ENCODE results near the gene RNU5D-1. TPM values are rescaled to one million over a fixed set of nuclear protein-coding genes. Genes with fewer than 3 reads are reported as not detected.

The RNU5D-1 gene
- total and polyA plus RNA-seq, 2 of the 13 experiments (the other 11 are each of a cell fraction or from before 2014, with no cell fraction given): 165 TPM; not detected in 1

GRCh38 chr1:44775078-44775929 is 44.3 kb upstream of the RNU5D-1 start, which contains the start of gene RPS8 (continued):
- TF ChIP-seq GPN1 (CRISPR knock-in tag; IDR thresholded peaks at IDR 0.05; ENCODE audit: borderline replicate concordance) (peak; percentile 78; the same call in 1 of the 2 replicates), HMG20B (CRISPR knock-in tag; conservative IDR thresholded peaks at IDR 0.05) (no peak; the same call in 1 of the 2 replicates), CBX2 (IDR thresholded peaks at IDR 0.05; ENCODE audit: low read depth, low read length) (no peak), CBX2 (CRISPR knock-in tag; IDR thresholded peaks at IDR 0.05; ENCODE audit: low read depth) (no peak), SALL1 (CRISPR knock-in tag; IDR thresholded peaks at IDR 0.05) (peak; percentile 76), ZNF580 (CRISPR knock-in tag; IDR thresholded peaks at IDR 0.05; ENCODE audit: borderline replicate concordance, low read depth) (0 out of 2 replicates have a peak, but pooled peaks have one; percentile 39), THAP11 (CRISPR knock-in tag; IDR thresholded peaks at IDR 0.05) (peak; percentile 93), ZNF234 (CRISPR knock-in tag; conservative IDR thresholded peaks at IDR 0.05) (peak; percentile 88), HOXA5 (CRISPR knock-in tag; IDR thresholded peaks at IDR 0.05) (peak; percentile 68; the same call in 1 of the 2 replicates), ZNF678 (CRISPR knock-in tag; IDR thresholded peaks at IDR 0.05) (peak; percentile 50; the same call in 1 of the 2 replicates), ZNF749 (CRISPR knock-in tag; IDR thresholded peaks at IDR 0.05; ENCODE audit: borderline replicate concordance) (peak; percentile 83; the same call in 1 of the 2 replicates), GTF3A (CRISPR knock-in tag; conservative IDR thresholded peaks at IDR 0.05) (peak; percentile 93; the same call in 1 of the 2 replicates), U2AF2 (IDR thresholded peaks at IDR 0.05; ENCODE audit: low read depth, low read length) (0 out of 2 replicates have a peak, but pooled peaks have one; percentile 73)
- TF ChIP-seq, protein P1, sequence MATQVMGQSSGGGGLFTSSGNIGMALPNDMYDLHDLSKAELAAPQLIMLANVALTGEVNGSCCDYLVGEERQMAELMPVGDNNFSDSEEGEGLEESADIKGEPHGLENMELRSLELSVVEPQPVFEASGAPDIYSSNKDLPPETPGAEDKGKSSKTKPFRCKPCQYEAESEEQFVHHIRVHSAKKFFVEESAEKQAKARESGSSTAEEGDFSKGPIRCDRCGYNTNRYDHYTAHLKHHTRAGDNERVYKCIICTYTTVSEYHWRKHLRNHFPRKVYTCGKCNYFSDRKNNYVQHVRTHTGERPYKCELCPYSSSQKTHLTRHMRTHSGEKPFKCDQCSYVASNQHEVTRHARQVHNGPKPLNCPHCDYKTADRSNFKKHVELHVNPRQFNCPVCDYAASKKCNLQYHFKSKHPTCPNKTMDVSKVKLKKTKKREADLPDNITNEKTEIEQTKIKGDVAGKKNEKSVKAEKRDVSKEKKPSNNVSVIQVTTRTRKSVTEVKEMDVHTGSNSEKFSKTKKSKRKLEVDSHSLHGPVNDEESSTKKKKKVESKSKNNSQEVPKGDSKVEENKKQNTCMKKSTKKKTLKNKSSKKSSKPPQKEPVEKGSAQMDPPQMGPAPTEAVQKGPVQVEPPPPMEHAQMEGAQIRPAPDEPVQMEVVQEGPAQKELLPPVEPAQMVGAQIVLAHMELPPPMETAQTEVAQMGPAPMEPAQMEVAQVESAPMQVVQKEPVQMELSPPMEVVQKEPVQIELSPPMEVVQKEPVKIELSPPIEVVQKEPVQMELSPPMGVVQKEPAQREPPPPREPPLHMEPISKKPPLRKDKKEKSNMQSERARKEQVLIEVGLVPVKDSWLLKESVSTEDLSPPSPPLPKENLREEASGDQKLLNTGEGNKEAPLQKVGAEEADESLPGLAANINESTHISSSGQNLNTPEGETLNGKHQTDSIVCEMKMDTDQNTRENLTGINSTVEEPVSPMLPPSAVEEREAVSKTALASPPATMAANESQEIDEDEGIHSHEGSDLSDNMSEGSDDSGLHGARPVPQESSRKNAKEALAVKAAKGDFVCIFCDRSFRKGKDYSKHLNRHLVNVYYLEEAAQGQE (IDR thresholded peaks at IDR 0.05; ENCODE audit: borderline replicate concordance in 1 of 2, low read depth in 1 of 2, low read length in 2 of 2): peak in 1 of 2 experiments; percentile 69; a peak in 1 of 4 replicates
- TF ChIP-seq, protein P2, sequence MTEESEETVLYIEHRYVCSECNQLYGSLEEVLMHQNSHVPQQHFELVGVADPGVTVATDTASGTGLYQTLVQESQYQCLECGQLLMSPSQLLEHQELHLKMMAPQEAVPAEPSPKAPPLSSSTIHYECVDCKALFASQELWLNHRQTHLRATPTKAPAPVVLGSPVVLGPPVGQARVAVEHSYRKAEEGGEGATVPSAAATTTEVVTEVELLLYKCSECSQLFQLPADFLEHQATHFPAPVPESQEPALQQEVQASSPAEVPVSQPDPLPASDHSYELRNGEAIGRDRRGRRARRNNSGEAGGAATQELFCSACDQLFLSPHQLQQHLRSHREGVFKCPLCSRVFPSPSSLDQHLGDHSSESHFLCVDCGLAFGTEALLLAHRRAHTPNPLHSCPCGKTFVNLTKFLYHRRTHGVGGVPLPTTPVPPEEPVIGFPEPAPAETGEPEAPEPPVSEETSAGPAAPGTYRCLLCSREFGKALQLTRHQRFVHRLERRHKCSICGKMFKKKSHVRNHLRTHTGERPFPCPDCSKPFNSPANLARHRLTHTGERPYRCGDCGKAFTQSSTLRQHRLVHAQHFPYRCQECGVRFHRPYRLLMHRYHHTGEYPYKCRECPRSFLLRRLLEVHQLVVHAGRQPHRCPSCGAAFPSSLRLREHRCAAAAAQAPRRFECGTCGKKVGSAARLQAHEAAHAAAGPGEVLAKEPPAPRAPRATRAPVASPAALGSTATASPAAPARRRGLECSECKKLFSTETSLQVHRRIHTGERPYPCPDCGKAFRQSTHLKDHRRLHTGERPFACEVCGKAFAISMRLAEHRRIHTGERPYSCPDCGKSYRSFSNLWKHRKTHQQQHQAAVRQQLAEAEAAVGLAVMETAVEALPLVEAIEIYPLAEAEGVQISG (CRISPR knock-in tag; IDR thresholded peaks at IDR 0.05): peak; percentile 92
- TF ChIP-seq, protein P3, sequence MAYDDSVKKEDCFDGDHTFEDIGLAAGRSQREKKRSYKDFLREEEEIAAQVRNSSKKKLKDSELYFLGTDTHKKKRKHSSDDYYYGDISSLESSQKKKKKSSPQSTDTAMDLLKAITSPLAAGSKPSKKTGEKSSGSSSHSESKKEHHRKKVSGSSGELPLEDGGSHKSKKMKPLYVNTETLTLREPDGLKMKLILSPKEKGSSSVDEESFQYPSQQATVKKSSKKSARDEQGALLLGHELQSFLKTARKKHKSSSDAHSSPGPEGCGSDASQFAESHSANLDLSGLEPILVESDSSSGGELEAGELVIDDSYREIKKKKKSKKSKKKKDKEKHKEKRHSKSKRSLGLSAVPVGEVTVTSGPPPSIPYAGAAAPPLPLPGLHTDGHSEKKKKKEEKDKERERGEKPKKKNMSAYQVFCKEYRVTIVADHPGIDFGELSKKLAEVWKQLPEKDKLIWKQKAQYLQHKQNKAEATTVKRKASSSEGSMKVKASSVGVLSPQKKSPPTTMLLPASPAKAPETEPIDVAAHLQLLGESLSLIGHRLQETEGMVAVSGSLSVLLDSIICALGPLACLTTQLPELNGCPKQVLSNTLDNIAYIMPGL (CRISPR knock-in tag; IDR thresholded peaks at IDR 0.05; ENCODE audit: borderline replicate concordance in 1 of 2, low read depth in 1 of 2): peak; percentile 60 to 93; a peak in 3 of 4 replicates
- TF ChIP-seq, protein P4, sequence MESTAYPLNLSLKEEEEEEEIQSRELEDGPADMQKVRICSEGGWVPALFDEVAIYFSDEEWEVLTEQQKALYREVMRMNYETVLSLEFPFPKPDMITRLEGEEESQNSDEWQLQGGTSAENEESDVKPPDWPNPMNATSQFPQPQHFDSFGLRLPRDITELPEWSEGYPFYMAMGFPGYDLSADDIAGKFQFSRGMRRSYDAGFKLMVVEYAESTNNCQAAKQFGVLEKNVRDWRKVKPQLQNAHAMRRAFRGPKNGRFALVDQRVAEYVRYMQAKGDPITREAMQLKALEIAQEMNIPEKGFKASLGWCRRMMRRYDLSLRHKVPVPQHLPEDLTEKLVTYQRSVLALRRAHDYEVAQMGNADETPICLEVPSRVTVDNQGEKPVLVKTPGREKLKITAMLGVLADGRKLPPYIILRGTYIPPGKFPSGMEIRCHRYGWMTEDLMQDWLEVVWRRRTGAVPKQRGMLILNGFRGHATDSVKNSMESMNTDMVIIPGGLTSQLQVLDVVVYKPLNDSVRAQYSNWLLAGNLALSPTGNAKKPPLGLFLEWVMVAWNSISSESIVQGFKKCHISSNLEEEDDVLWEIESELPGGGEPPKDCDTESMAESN (CRISPR knock-in tag; conservative IDR thresholded peaks at IDR 0.05): no peak

Data from HepG2 (cell line).